Keratinocyte (primary cell): ENCODE measurements around the gene CTNND2. TPM values are rescaled to one million over a fixed set of nuclear protein-coding genes. Genes with fewer than 3 reads are reported as not detected.

Source experiments
- DNase-seq: peaks from one replicate; pipeline ENCODE4 v3.0.0-alpha.2; 2011; ENCODE audit warnings: low read depth, missing footprints, low spot score
- FAIRE-seq: peaks from 2 replicates; lab custom pipeline; 2011; peaks lifted over from hg19 to GRCh38; lab: Jason Lieb, UNC
- H2AFZ ChIP-seq: 2 replicates; pipeline ENCODE4 v1.6.0; 2012; ENCODE audit warnings: low read length, control low read depth, inconsistent platforms; ENCODE audit not compliant: control insufficient read depth
- H3K27ac ChIP-seq: 2 replicates; pipeline ENCODE4 v1.5.1; 2011; ENCODE audit warnings: low read length; ENCODE audit not compliant: control insufficient read depth, insufficient read depth
- H3K27me3 ChIP-seq: 3 replicates; pipeline ENCODE4 v1.6.0; 2011; ENCODE audit warnings: low read length; ENCODE audit not compliant: control insufficient read depth, insufficient read depth; ENCODE audit errors: extremely low read depth
- H3K36me3 ChIP-seq, 2 experiments: 2 replicates in 1 of 2; 3 replicates in 1 of 2; pipeline ENCODE4 v1.5.1; 2011; ENCODE audit warnings: low read length in 2 of 2, mild to moderate bottlenecking in 1 of 2; ENCODE audit not compliant: control insufficient read depth in 2 of 2, insufficient read depth in 2 of 2; ENCODE audit errors: extremely low read depth in 1 of 2
- H3K4me1 ChIP-seq: 3 replicates; pipeline ENCODE4 v1.5.1; 2011; ENCODE audit warnings: low read length; ENCODE audit not compliant: control insufficient read depth, insufficient read depth; ENCODE audit errors: extremely low read depth
- H3K4me2 ChIP-seq: 3 replicates; pipeline ENCODE4 v1.6.0; 2011; ENCODE audit warnings: low read depth, low read length; ENCODE audit not compliant: control insufficient read depth, insufficient read depth; ENCODE audit errors: extremely low read depth
- H3K4me3 ChIP-seq, 3 experiments: fragments of 200-600 bp in 1 of 3; sonication (generic) in 1 of 3; 2 replicates in 2 of 3; 3 replicates in 1 of 3; pipeline ENCODE4 v1.5.1; 2011 to 2016; ENCODE audit warnings: low read length in 3 of 3, mild to moderate bottlenecking in 3 of 3, control low read depth in 2 of 3, inconsistent platforms in 1 of 3, low read depth in 1 of 3, mixed read lengths in 1 of 3, mixed run types in 1 of 3, moderate library complexity in 1 of 3; ENCODE audit not compliant: control insufficient read depth in 2 of 3, insufficient read depth in 2 of 3; ENCODE audit errors: extremely low read depth in 1 of 3
- H3K79me2 ChIP-seq: 2 replicates; pipeline ENCODE4 v1.6.0; 2012; ENCODE audit warnings: low read length; ENCODE audit not compliant: control insufficient read depth, insufficient read depth
- H3K9ac ChIP-seq: 3 replicates; pipeline ENCODE4 v1.6.0; 2011; ENCODE audit warnings: low read length; ENCODE audit not compliant: control insufficient read depth, insufficient read depth; ENCODE audit errors: extremely low read depth
- H3K9me1 ChIP-seq: 3 replicates; pipeline ENCODE4 v1.6.0; 2011; ENCODE audit warnings: low read length; ENCODE audit not compliant: control insufficient read depth, insufficient read depth; ENCODE audit errors: extremely low read depth
- H3K9me3 ChIP-seq: 2 replicates; pipeline ENCODE4 v1.5.1; 2012; ENCODE audit warnings: low read depth, low read length; ENCODE audit not compliant: control insufficient read depth
- H4K20me1 ChIP-seq: 3 replicates; pipeline ENCODE4 v1.6.0; 2011; ENCODE audit warnings: low read length; ENCODE audit not compliant: control insufficient read depth, insufficient read depth; ENCODE audit errors: extremely low read depth
- EZH2 ChIP-seq: IDR thresholded peaks from one replicate; pipeline ENCODE4 v1.6.1; 2012; ENCODE audit warnings: inconsistent platforms, mild to moderate bottlenecking, low read length, moderate library complexity
- dilution Hi-C: fragments of 300-500 bp; cut with MboI; formaldehyde crosslinking; loops from one replicate; pipeline ENCODE4 v1.7.0; 2020; ENCODE audit warnings: low sequenced_read_pairs; ENCODE audit not compliant: extremely low pct_ligation_motif_present
- polyA plus RNA-seq, 5 experiments: library from polyadenylated mRNA; depleted of rRNA in 3 of 5; stranded (reverse) in 3 of 5; stranded (forward) in 1 of 5; unstranded in 1 of 5; fragments of >200 nt; gene quantifications; 1 replicate in 1 of 5; 2 replicates in 3 of 5; 3 replicates in 1 of 5; pipeline versions ENCODE4 v1.2.1 to v1.2.3, GENCODE V29; 2011 to 2012; ENCODE audit warnings: missing spikeins in 2 of 5, low read depth in 1 of 5, low replicate concordance in 1 of 5
- TF ChIP-seq, protein P1 (sequence below), 3 experiments: IDR thresholded peaks in 1 of 3; conservative IDR thresholded peaks in 1 of 3; optimal IDR thresholded peaks in 1 of 3; 2 replicates in 2 of 3; 3 replicates in 1 of 3; pipeline versions ENCODE3 to v1.5.1; 2011; ENCODE audit warnings: low read length in 3 of 3, mild to moderate bottlenecking in 3 of 3, moderate library complexity in 2 of 3, control low read depth in 1 of 3, inconsistent platforms in 1 of 3; ENCODE audit not compliant: insufficient read depth in 2 of 3; ENCODE audit errors: extremely low read depth in 1 of 3

Gene CTNND2
- polyA plus RNA-seq, 1 donor (not counting 4 experiments of a cell fraction or from before 2014, with no cell fraction given): not detected

DNA sequence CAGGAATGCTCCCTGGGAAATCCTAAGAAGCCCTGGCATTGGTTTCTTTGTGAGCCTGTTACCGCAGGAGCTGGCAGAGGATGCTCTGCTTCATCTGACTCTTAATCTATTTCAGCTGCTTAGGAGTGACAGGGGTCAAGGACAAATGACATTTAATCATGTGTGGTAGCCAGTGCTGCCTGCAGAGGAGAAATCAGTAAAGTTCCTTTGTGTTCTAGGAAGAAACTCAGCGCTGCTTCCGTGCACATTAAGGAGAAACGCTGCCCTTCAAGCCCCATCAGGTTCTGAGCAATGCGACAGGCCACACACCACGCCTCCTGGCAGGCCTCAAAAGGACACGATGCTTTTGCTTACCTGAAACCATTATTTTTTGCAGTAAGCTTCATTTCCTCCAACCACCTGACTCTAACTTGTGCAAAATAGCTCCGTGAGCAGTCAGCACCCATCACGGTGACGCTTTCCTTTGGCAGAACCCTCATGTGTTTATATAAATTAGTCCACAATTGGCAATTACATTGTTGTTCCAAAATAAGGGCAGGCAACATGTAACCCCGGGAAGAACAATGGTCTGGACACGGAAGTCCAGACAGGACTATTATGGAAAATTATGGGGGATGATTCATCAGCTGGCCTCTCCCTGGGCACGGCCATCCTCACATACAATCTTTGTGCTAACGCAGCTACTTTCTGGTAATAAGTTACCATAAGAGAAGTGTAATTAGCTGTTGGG lies 755.3 kb downstream of the CTNND2 start:
- TF ChIP-seq EZH2: no peak
- TF ChIP-seq, protein P1, sequence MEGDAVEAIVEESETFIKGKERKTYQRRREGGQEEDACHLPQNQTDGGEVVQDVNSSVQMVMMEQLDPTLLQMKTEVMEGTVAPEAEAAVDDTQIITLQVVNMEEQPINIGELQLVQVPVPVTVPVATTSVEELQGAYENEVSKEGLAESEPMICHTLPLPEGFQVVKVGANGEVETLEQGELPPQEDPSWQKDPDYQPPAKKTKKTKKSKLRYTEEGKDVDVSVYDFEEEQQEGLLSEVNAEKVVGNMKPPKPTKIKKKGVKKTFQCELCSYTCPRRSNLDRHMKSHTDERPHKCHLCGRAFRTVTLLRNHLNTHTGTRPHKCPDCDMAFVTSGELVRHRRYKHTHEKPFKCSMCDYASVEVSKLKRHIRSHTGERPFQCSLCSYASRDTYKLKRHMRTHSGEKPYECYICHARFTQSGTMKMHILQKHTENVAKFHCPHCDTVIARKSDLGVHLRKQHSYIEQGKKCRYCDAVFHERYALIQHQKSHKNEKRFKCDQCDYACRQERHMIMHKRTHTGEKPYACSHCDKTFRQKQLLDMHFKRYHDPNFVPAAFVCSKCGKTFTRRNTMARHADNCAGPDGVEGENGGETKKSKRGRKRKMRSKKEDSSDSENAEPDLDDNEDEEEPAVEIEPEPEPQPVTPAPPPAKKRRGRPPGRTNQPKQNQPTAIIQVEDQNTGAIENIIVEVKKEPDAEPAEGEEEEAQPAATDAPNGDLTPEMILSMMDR (optimal IDR thresholded peaks at IDR 0.05 in 1 of 3, IDR thresholded peaks at IDR 0.05 in 1 of 3, conservative IDR thresholded peaks at IDR 0.05 in 1 of 3; ENCODE audit: extremely low read depth in 1 of 3, insufficient read depth in 2 of 3, low read length in 3 of 3): no peak
- Histone ChIP-seq H2AFZ (no peak overlapping the region), H3K9ac (no peak overlapping the region), H3K4me1 (no peaks in the 10 kb centered on the region), H4K20me1 (no peaks in the 10 kb centered on the region), H3K4me2 (no peak overlapping the region), H3K27ac (no peak overlapping the region), H3K79me2 (no peaks in the 10 kb centered on the region), H3K9me1 (no peaks in the 10 kb centered on the region), H3K4me3 (no peak overlapping the region), H3K36me3 (no peaks in the 10 kb centered on the region), H3K27me3 (no peaks in the 10 kb centered on the region), H3K9me3 (no peaks in the 10 kb centered on the region)
- dilution Hi-C loops: no loop called here
- DNase-seq (no peak), FAIRE-seq (no peak)

DNA sequence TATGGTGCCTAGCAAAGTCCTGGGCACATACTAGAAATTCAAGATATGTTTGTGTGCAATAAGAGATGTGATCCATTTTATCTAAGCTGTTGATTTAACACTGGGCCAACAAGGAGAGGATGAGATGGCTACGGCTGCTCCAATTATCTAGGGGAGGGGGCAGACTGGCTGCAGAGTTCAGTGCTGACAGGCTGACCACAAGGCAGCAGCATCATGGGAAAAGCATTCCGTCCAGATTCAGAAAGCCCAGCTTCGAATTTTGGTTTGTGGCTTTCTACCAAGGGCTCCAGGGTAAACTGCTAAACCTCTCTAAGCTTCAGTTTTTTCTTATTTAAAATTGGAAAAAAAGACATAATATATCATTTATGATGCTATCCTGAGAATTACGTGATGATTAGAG lies 758.1 kb downstream of the CTNND2 start:
- Histone ChIP-seq H3K9me1 (no peaks in the 10 kb centered on the region), H4K20me1 (no peaks in the 10 kb centered on the region), H3K4me2 (no peak overlapping the region), H2AFZ (no peak overlapping the region), H3K9ac (no peak overlapping the region), H3K36me3 (no peaks in the 10 kb centered on the region), H3K4me3 (no peak overlapping the region), H3K9me3 (no peaks in the 10 kb centered on the region), H3K79me2 (no peaks in the 10 kb centered on the region), H3K27ac (no peak overlapping the region), H3K4me1 (no peaks in the 10 kb centered on the region), H3K27me3 (no peaks in the 10 kb centered on the region)
- DNase-seq: no peak
- no peak for TF ChIP-seq EZH2
- TF ChIP-seq, protein P1 (optimal IDR thresholded peaks at IDR 0.05 in 1 of 3, IDR thresholded peaks at IDR 0.05 in 1 of 3, conservative IDR thresholded peaks at IDR 0.05 in 1 of 3; ENCODE audit: extremely low read depth in 1 of 3, insufficient read depth in 2 of 3, low read length in 3 of 3): no peak
- dilution Hi-C loops: no loop called here
- no peak for FAIRE-seq
